GM21515 (cell line): ENCODE results near the gene KLF13.
A peak's percentile ranks its signal among the peaks of the same experiment; 100 is the strongest.

ENCODE experiments used
- ATAC-seq: cut with Tn5 transposase; IDR thresholded peaks from one replicate; pipeline ENCODE4 v1.9.1; 2021; ENCODE audit not compliant: unreplicated experiment

KLF13 gene

DNA sequence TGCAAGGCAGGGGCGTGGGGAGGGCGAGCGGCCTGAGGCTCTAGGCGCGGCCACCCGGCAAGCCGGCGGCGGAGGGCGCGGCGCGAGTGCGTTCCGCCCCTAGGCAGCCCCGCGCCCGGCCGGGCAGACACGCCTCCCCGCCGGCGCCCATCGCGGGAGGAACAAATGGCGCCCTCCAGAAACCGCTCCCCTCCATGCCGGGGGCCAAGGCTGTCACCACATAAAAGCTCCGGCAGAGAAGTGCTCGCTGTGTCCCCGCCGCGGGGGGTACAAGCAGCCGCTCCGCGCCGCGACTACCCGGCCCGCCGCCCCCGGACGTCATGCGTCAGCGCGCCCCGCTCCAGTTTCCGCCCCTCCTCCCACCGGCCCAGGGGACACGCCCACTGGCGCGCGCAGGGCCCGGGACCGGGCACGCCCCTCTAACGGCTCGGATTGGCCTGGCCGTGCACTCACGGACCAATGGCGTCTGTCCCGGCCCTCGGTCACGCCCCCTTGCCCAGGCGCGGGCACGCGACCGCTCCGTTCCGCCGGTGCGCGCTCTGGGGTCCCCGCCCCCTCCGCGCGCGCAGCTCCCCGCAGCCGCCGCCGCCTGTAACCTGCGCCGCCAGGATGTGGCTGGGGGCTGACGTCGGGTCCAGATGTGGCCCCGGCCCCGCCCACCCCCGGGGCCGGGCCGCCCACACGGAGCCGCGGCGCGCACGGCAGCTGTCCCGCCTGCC is at the start of gene KLF13:
KLF13 (plus strand) TSS at position 680 of the 719 bp plus-strand sequence. CDS start 378 bp downstream, outside the sequence.
- ATAC-seq: peak; percentile 54

DNA sequence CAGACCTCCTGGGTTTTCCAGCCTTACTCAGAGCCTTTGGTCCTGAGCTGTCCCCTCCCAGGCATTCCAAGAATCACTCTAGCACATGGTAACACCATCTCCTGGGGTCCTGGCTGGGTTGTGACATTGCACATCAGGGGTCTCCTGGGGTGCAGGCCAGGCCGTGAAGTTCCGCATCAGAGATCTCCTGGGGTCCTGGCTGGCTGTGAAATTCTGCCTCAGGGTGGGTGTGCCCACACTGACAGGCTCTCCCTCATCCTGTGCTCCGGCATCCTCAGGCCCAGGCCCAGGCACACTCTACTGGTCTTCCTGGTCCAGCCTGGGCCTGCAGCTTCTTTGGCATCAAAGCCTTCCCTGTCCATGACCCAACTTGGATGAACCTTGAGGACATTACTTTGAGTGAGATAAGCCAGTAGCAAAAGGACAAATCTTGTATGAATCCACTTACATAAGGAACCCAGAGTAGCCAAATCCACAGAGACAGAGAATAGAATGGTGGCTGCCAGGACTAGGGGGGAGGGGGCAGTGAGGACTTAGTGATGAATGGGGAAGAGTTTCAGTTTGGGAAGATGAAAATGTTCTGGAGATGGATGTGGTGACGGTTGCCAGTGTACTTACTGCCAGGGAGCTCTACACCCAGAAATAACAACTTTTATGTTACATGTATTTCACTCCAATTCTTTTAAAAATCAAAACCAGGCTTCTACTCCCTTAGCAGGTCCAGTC is 49.1 kb upstream of the KLF13 start:
- ATAC-seq: no peak

DNA sequence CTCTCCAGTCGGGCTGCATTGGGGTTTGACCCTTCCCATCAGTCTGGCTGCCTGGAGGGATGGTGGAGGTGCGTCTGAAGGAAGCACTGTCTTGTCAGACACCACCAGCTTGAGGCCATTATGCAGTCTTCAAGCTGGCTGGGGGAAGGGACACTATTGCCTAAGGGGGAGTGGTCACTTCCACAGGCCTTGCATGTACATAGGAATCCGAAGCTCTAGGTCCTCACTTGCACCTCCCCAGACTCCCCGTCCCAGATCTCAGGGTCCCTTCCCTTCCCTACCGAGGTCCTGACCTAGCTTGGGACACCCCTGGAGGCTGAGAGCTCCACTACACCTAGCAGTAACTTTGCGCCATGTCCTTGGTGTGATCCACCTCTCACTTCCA is 48.6 kb upstream of the KLF13 start:
- no peak for ATAC-seq

DNA sequence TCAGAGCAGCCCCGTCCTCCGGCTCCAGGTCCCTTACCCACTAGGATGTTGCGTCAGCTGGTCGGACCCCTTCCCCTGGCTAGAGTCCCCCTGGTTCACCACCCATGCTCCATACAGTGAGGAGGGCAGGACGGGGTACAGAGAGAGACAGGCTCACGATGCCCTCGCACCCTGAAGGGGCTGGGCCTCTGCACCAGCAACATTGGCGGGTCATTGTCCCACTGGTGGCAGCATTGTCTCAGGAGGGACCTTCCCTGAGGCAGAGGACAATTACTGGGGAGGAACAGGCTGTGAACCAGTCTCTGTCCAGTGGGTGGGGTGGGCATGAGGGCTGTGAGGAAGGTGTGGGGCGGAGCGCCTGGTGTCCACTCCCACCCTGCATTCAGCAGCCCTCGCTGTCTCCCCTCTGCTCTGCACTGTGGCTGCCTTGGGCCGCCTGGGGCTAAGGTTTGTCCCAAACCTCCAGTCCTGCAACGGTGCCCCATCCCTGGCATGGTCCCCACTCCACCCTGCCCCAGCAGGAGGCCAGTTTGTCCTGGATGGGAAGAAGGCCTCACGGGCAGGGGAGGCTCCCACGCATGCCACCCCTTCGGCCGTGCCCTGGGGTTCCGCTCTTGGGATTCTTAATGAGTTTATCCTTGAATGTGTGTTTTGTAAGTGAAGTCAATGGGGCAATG is 48.0 kb upstream of the KLF13 start:
- no peak for ATAC-seq

DNA sequence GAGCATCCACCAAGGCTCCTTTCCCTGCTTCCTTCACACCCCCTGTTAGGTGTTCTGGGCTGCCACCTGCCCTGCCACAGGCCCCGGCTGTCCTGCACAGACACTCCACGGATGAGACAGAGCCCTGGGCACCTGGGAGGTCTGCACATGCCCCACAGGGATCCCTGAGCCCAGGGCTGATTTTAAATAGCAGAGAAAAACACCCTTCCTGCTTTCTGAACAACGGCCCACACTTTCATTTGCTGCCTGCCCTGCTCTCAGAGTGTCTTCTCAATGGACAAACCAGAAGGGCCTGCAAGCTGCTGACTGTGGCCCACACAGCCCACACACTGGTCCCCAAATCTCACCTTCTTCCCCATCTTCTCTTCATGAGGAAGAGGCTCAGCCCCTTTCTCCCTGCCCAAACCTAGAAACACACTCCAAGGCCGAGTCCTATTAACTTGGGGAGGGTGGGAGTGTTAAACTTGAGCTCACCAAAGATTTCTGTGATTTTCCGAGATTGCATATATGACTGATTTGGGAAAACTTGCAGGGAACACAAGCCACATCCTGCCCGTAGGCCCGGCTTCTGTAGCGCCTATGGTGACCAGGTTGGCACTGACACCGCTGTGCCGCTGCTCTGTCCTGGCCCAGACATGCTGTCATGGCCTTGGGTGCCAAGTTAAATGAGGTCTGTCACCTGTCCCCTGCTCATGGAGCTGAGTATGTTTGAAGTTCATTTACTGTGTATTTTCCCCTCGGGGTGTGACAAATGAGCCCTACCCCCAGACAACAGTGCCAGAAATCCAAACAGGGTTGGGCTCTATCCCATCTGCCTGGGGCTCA is 47.2 kb upstream of the KLF13 start:
- no peak for ATAC-seq

DNA sequence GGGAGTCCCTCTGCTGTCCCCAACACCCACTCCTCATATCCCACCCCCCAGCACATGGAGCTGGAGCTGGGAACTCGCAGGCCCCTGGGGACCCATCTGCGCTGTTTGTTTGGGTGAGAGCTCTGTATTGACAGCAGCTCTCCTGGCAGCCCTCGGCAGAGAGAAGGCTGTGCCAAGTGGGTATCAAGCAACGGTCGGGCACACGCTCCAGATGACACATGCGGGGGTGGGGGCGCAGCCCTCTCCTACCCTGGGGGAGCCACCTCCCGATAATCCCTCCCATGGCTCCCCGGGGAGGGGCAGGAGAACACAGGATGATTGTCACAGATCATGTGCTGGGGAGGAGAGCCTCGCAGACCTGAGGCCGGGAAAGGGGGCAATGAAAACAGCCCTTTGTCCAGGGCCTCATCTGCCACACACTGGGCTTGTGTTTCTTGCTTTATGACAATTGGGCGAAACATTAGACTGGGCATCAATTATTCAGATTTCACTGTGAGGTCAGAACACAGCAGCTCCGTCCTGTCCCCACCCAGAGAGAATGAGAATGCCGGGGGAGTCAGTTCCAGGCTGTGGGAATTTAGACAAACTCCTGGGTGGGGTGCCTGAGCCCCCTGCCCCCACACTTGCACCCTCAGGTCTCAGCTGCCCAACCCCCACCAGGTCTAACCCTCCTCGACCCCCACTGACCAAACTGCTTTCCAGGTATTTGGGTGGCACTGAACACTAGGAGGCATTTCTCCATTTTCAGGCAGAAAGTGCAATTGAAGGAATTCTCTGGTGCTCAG is 46.4 kb upstream of the KLF13 start:
- no peak for ATAC-seq

DNA sequence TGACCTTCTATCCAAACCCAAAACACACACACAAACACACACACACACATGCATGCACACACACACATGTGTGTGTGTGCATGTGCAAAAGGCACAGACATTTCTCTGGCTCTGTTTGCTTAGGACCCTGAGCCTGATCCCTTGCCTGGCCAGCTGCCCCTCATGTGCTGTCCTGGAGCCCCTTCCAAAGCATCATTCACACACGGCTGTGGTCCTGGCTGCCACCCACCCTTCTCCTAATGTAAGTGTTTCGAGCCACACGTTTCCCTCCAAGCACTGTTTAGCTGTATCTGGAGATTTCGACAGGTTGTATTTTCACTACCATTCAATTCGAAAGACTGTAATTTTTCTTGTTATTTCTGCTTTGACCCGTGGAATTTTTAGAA is 45.8 kb upstream of the KLF13 start:
- ATAC-seq: no peak

DNA sequence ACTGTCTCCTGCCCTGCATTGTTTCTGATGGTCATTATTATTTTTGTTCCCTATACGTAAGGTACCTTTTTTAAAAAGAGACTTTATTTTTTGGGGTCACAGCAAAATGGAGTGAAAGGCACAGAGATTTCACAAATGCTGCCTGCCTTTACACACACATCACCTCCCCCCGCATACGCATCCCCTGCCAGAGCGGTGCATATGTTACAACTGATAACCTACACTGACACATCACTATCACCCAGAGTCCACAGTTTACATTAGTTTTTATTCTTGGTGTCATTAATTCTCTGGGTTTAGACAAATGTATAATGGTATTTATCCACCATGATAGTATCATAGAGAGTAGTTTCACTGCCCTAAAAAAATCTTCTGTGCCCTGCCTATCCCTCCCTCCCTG is 43.6 kb upstream of the KLF13 start:
- no peak for ATAC-seq

DNA sequence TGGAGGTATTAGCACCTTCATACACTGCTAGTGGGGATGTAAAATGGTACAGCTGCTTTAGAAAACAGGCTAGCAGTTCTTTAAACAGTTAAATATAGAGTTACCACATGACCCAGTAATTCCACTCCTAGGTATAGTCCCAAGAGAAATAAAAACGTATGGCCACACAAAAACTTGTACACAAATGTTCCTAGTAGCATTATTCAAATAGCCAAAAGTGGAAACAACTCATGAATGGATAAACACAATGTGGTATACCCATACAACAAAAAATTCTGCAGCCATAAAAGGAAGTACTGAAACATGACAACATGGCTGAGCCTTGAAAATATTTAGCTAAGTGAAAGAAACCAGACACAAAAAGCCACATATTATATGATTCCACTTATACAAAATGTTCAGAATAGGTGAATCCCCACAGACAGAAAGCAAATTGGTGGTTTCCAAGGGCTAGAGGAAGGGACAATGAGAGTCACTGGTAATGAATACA is 40.8 kb upstream of the KLF13 start:
- ATAC-seq: peak; percentile 55

DNA sequence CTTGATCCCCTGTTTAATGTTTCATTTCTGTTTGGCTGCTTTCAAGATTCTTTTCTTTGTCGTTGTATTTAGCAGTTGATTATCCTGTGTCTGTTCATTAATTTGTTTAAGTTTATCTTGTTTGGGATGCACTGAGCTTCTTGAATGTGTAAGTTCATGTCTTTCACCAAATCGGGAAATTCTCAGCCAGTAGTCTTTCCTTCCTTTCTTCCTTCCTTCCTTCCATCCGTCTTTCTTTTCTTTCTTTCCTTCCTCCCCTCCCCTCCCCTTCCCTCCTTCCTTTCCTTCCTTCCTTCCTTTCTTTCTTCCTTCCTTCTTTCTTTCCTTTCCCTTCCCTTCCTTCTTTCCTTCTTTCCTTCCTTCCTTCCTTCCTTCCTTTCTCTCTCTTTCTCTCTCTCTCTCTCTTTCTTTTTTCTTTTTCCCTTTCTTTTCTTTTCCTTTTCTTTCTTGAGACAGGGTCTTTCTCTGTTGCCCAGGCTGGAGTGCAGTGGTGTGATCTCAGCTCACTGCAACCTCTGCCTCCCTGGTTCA is 35.5 kb upstream of the KLF13 start:
- no peak for ATAC-seq

DNA sequence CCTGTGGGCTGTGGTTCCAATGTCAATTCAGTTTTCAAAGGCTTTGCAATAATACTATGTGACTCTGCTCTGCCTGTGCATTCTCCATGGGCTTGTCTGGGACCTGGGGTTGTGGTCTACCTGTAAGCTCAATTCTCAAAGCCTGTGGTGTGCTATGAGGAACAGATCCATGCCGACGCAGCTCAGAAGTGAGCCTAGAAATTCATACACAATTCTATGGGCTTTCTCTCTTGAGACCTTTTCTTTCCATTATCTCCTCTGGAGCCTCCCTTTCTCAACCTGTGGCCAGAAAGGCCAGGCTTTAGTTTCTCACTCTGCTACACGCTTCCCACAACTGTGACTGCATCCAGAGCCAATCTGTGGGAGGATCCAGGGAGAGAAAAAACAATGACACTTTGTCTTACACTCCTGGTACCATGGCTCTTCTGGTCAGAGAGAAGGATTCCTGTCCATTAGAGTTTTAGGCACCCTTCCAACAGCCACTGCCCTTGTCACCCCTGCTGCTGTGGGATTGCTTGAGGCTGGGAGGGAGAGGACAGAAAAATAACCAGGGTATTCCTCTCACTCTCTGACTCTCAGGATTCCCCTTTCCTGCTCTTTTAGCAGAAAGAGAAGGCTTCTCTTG is 34.1 kb upstream of the KLF13 start:
- ATAC-seq: no peak

DNA sequence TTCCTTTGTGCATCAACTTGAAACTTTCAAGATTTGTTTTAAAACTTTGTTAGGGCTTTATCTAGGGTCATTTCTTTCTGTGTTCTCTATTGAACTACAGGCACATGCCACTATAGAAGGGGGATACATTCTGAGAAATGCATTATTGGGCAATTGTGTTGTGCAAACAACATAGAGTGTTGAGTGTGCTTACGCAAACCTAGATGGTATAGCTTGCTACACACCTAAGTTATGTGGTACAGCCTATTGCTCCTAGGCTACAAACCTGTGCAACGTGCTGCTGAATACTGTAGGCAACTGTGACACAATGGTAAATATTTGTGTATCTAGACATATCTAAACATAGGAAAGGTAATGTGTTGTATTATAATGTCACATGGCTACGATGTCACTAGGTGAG is 33.0 kb upstream of the KLF13 start:
- ATAC-seq: no peak

DNA sequence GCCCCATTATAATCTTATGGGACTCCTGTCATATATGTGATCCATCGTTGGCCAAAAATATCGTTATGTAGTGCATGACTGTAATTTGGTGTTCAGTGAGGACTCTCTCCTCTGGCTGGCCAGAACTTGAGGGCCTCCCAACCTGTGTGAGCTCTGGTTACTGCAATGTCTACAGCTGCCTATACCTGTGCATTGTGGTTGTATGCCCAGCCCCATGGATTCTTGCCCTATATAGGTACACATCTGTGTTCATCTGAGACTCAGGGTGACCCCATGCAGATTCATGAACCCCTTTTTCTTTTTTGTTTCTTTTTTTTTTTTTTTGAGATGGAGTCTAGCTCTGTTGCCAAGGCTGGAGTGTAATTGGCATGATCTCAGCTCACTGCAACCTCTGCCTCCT is 32.6 kb upstream of the KLF13 start:
- no peak for ATAC-seq

DNA sequence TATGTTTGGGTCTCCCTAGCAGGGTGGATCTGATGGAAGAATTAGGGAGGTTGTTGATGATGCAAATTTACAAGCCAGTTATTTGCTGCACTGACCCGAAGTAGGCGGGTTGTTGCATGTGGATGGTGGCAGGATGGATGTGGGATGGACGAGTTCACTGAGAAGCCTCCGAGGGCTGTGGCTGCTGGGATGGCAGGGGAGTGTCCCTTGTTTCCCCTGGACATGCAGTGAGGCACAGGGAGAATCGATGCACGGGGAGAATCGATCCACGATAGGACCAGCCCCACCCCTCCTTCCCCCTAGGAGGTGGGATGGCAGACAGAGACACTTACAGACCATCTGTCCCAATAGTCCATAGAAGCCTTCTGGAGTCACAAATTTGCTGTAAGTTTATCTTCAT is 31.0 kb upstream of the KLF13 start:
- no peak for ATAC-seq

DNA sequence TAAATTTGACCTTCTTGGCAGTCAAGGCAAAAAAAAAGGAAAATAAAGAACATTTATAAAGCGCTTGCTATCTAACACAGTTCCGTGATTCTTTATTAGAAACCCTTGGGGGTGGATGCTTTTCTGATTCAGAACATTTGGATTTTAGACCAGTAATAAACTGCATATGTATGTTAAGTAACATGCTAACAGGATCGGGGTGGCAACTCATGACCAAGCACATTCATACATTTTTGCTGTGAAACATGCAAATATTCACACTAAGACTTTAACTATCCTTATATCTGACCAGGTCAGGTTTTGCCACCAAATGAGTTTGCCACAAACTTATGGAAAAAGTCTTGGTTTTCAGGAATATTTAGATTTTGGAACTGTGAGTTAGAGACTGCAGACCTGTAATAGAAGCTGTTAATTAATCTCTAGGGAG is 30.4 kb upstream of the KLF13 start:
- no peak for ATAC-seq

DNA sequence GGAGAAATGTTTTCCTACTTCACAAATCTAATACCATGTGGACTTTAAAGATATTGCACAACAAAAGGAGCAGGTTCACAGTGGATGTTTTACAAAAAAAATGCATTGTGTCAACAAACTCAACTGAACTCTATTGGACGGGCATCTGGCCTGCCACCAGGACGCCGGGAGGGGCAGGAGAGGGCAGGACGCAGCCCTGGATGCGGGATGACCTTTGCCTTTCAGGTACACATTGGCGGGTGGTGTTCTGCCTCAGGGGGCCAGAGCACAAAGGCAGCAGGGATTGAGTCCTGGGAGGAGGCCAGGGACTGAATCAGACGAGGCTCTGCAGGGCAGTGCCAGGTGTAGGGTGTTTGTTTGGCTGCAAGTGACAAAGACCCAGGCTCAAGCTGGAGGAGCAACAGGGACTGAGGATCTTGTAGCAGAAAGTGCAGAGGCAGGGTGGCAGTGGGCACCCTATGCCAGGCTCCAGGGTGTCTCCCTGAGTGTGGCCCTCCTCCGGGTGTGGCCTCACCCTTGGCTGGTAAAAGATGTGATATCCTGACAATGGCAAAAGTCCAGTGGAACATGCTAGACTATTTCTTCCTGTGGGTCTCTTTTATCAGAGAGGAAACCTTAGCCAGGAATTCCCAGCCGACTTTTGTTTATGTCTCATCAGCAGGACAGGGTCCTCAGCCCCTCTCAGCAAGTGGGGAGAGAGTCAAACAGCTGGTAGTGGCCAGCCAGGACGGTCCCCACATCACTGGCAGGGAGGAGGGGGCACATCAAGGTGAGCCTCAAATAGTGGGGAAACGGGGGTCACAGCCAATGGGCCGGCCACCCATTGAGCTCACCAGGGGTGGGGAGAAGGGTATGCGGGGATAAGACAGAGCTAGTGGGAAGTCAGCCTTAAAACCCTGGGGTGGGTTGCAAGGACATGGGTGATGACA is 29.7 kb upstream of the KLF13 start:
- no peak for ATAC-seq

DNA sequence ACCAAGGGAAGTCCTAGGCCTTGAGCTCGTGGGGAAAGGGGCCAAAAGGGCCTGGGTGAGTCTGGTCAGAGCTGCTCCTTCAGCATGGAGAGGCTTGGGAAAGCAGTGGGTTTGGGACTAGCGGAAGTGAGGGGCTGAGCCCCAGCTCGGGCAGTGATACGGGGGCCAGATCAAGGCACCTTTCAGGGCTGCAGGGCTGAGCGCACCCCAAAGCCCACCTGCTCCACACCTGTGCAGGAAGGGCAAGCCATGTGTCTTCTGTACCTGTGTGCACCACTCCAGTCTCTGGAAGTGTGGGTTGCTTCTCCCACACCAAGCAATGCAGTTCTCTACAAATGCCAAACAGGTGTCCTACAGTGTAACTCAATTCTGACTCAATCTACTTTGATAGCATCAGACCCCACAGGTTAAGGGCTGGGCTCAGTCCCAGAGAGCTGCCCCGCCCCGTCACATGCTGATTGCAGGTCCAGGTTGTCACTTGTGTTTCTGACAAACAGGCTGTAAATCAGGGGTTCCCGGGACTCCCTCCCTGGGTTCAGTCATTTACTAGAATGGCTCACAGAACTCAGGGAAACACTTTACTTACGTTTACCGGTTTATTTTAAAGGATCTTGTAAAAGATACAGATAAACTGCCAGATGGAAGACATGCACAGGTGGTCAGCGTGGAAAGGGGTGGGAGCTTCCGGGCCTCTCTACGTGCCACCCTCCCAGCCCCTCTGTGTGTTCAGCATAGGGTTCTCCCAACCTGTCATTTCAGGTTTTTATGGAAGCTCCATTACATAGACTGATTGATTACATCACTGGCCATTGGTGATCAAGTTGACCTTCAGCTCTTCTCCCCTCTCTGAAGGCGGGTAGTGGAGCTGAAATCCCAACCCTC is 28.8 kb upstream of the KLF13 start:
- ATAC-seq: no peak
